Stimulated activated CD4-positive, alpha-beta T cell treated with anti-CD3 and anti-CD28 coated beads, Interleukin-15, amount 100 ng/mL, for 1 hour (primary cell): ENCODE results near the gene COX14.
"Not testable (repeated sequence)": the region's sequence is repeated elsewhere in the genome, so short reads cannot be mapped to it uniquely, and the experiment has no call there.

Source experiments
- DNase-seq, 2 donors: peaks; one replicate each; pipeline ENCODE4 v3.0.0-alpha.2; 2020; ENCODE audit warnings: low read depth in 1 of 2, low spot score in 1 of 2

The COX14 gene

GRCh38 chr12:50107416-50108268, 4.4 kb upstream of the COX14 start:
- DNase-seq: no peak

DNA sequence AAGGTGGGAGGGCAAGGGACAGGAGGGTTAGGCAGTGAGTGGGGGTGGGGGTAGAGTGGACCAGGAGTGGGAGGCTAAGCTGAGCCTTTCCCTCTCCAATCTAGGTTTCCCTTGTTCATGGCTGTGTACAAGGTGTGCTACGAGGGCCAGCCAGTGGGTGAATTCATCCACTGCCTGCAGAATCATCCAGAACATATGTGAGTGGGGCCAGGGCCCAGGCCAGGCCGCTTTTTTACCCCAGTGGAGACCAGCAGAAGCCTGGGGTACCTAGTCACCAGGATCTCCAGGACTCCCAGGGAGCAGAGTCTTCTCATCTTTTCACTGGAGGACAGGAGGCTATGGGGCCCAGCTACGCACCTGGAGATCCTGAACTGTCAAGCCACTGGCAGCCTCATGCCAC, 2.7 kb upstream of the COX14 start:
- DNase-seq: no peak

- DNase-seq: no peak
These were observed 1.8 kb upstream of the COX14 start for GRCh38 chr12:50110127-50110761.

- no peak for DNase-seq
These were observed 1.2 kb upstream of the COX14 start for GRCh38 chr12:50110762-50111351.

DNA sequence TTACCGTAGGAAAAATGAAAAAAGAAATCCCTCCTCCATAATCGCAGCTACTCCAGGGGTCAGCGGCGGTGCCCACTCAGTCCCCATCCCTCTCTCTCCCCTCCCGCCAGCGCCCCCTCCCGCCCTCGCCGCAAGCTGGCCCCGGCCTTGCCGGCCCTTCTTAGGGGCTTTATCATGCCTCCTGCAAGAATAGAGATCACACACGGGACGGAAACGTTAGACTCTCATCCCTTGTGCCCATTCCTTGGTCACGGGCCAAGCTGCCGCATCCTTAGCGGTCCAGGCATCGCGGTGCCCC, 692 bp upstream of the COX14 start:
- no peak for DNase-seq

- DNase-seq: no peak
These were observed 601 bp downstream of the COX14 start for GRCh38 chr12:50112456-50113218.

GRCh38 chr12:50117057-50117622, 5.1 kb downstream of the COX14 start:
- DNase-seq: no peak

DNA sequence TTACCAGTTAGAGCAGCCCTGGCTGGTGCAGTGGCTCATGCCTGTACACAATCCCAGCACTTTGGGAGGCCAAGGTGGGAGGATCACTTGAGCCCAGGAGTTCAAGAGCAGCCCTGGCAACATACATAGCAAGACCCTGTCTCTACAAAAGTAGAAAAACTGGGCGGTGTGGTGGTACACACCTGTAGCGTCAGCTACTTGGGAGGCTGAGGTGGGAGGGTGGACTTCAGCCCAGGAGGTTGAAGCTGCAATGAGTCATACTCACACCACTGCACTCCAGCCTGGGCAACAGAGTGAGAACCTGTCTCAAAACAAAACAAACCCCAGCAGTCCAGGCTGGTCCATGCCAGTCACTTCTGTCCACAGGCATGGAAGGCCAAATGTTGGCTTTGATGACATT, 7.4 kb downstream of the COX14 start:
- no peak for DNase-seq

GRCh38 chr12:50120521-50120920, 8.5 kb downstream of the COX14 start:
- no peak for DNase-seq

- DNase-seq: no peak
These were observed 8.9 kb downstream of the COX14 start for GRCh38 chr12:50120953-50121352.

- DNase-seq: no peak
These were observed 9.6 kb downstream of the COX14 start for GRCh38 chr12:50121641-50122040.

GRCh38 chr12:50123203-50123602, 11.2 kb downstream of the COX14 start:
- DNase-seq: no peak

- no peak for DNase-seq
These were observed 15.5 kb downstream of the COX14 start for GRCh38 chr12:50127546-50127945.

DNA sequence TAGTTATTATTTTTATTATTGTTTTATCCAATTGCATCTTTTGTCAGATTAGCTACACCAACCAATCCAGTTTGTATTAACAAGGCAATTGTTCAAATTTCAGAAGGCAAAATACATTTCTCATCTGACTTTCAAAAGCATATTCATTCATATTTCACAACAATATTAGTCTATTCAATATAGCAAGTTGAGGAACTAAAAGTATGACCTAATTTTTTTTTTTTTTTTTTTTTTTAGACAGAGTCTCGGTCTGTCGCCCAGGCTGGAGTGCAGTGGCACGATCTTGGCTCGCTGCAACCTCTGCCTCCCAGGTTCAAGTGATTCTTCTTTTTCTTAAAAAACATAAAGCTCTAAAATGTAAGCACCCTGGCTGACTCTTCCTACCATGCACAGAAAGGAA, 17.3 kb downstream of the COX14 start:
- no peak for DNase-seq

- no peak for DNase-seq
These were observed 20.6 kb downstream of the COX14 start for GRCh38 chr12:50132505-50133135.

DNA sequence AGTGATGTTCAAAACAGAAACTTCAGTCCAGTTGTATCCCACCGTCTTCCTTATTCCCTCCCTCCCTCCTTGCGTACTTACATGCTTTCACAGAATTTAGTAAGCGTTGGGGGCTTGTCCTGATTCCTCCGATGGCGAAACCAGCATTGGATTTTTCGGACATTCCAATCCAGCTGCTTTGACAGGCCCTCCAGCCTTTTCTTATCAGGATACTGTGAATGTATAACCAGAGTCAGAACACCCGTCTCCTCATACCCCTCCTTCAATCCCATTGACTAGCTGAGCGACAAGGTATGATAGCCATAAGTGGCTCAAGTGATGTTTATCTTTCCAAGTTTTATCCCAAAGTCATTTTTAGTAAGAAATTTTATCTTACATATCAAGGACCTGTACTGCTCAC, 31.0 kb downstream of the COX14 start:
- DNase-seq: no peak

DNA sequence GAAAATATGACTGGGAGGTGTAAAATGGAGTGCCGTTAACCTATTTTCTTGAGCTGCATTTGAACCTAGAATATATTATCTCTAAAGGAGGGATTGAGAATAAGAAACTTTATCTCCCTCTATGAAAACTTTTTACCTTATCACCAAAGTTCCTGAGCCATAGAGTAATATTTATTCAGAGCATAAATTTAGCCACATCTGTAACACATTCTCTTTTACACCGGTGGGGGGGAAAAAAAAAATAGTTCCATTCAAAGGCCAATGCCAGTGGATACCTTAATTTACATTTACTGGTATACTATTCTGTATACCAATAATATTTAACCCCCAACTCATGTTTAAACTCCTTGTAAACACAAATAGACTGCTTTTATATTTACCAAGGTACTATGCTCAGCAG, 33.4 kb downstream of the COX14 start:
- no peak for DNase-seq

DNA sequence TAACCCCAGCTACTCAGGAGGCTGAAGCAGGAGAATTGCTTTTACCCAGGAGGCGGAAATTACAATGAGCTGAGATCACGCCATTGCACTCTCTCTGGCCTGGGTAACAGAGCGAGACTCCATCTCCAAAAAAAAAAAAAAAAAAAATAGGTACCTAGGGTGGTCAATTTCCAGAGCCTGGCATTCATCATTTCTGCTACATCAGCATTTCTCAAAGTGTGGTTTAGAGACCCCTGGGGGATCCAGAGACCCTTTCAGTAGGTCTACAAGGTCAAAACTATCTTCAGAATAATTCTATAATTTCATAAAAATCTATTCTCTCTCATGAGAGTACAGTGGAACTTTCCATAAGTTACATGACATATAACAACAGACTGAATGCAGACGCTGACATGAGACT, 35.2 kb downstream of the COX14 start:
- no peak for DNase-seq

- DNase-seq: not testable (repeated sequence)
These were observed 36.0 kb downstream of the COX14 start for GRCh38 chr12:50148011-50148410.

GRCh38 chr12:50149311-50149710, 37.3 kb downstream of the COX14 start:
- DNase-seq: no peak

- no peak for DNase-seq
These were observed 39.1 kb downstream of the COX14 start for GRCh38 chr12:50151047-50151687.
